Activated CD4-positive, CD25-positive, alpha-beta regulatory T cell treated with anti-CD3 and anti-CD28 coated beads, Interleukin-2, amount 50 U/mL, for 16 hours (primary cell): ENCODE results near the gene MAD2L2.

Source experiments
- DNase-seq: peaks from one replicate; pipeline ENCODE4 v3.0.0-alpha.2; 2020; ENCODE audit warnings: low read depth, low spot score

Gene MAD2L2

DNA sequence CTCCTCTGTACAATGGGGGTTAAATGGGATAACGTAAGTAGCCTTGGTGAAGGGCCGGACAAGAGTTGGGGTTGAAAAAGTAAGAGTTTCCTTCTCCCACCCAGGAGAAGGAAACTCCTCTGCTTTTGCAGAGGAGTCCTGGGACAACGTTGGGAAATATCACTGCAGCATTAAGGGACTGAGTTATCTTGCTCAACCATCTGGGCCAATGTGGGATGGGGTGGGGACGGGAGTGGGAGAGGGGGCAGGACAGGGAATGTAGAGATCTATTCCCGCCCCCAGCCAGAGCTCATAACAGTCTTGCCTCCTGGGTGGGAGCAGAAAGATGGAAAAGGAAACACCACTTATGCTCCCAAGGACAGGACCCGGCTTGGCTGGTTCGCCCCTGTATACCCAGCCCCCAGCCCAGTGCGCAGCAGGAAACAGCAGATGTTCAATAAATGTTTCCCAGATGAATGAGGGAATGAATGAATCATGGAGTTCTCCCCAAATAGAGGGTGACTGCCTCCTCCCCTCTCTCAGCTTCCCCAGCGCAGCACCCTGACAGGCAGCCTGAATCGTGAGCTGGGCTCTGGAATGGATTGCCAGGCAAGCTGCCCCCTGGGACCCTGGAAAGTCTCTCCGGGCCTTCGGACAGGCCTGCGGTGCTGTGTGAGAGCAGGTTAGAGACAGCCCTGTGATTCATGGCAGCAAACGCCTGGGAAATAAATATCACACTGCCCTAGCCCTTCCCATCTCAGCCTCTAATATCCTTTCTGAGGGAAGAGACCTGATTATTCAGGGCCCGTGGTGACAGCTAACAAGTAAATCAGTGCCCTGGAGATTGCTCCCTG is 51.5 kb downstream of the MAD2L2 start:
- no peak for DNase-seq

DNA sequence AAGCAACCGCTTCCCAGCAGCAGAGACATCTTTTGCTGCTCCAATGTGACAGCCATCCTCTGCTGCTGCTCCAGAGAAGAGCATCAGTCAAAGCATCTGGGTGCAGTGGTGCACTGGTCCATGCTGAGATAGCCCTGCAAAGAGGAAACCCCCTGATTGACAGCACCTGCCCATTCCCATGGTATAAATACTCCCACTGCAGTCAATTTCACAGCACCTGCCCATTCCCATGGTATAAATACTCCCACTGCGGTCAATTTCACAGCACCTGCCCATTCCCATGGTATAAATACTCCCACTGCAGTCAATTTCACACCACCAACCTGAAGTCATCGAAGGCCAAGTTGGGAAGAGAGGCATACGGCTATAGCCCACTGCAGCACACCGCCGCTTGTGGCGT is 52.2 kb downstream of the MAD2L2 start:
- DNase-seq = no peak

DNA sequence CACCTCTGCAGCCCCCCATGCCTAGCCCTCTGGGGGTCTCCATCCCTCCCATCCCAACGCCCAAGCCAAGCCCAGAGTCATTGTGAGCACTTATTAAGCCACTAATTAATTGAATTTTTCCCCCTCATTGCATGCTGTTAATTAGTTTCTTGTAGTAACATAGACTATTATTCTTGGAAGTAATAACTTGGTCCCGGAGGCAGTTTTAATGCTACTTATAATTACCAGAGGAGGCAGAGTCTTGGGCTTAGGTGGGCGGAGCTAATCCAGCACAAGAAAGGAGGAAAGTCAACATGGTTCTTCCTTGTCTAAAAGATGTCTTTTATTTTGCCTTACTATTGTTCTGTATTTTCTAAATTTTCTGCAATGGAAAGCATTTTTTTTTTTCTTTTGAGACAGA is 54.4 kb downstream of the MAD2L2 start:
- no peak for DNase-seq
